Mucosa of gallbladder (tissue), 1 donor: ENCODE data around the gene ATP6V0E1. TPM values are rescaled to one million over a fixed set of nuclear protein-coding genes. Genes with fewer than 3 reads are reported as not detected.
"Not testable (repeated sequence)": the region's sequence is repeated elsewhere in the genome, so short reads cannot be mapped to it uniquely, and the experiment has no call there.

Source experiments
- DNase-seq: peaks from one replicate; pipeline ENCODE4 v3.0.0-alpha.2; 2020; ENCODE audit warnings: low spot score
- total RNA-seq: library from RNA; stranded (reverse); gene quantifications from one replicate; pipeline ENCODE4 v1.2.1, GENCODE V29; 2021
- donor health status: DM: no; HTN: no; CAD: no.

ATP6V0E1 gene
- total RNA-seq, 1 donor from 2014 or later, result 260 TPM

DNA sequence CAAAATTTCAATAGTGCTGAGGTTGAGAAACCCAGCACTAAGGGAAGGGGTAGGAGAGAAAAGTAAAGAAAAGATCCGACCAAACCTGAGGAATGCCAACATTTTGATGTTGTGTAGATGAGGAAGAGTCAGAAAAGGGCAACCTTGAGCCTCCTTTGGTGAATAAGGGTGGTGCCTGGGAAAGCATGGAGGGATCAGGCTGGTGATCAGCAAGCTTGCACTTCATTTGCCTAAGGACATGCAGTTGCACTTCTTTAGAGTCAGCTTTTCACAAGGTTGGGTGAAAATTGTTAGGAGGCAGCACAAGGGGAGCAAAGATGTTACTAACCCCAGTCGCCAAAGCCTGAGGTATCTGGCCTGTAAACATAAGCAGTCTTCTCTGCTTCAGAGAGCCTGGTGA, 20.4 kb downstream of the ATP6V0E1 start:
- no peak for DNase-seq

GRCh38 chr5:173004447-173004846, 20.9 kb downstream of the ATP6V0E1 start:
- no peak for DNase-seq

GRCh38 chr5:173010021-173010420, 26.4 kb downstream of the ATP6V0E1 start:
- no peak for DNase-seq

GRCh38 chr5:173010547-173011464, 27.2 kb downstream of the ATP6V0E1 start:
- DNase-seq, result peak; percentile 47

DNA sequence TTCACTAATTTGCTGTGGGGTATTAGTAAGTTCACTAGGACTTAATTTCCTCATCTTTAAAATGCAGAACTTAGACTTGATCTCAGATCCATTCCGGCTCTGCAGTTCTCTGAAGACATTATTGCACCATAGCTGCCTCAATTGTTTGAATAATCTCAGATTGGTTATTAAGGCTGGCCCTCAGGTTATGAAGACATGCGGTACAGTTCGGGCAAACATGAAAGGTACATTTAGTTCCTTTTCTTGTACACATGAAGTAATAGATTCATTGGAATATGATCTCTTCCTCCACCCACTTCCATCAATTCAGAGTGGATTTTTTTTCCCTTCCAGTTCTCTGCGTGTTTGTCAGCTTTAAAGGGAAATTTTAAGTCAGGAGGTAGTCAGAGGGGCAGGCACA, 28.0 kb downstream of the ATP6V0E1 start:
- no peak for DNase-seq

- DNase-seq, result no peak
Measured at GRCh38 chr5:173012882-173013281, 29.3 kb downstream of the ATP6V0E1 start.

GRCh38 chr5:173014671-173015070, 31.1 kb downstream of the ATP6V0E1 start:
- no peak for DNase-seq

DNA sequence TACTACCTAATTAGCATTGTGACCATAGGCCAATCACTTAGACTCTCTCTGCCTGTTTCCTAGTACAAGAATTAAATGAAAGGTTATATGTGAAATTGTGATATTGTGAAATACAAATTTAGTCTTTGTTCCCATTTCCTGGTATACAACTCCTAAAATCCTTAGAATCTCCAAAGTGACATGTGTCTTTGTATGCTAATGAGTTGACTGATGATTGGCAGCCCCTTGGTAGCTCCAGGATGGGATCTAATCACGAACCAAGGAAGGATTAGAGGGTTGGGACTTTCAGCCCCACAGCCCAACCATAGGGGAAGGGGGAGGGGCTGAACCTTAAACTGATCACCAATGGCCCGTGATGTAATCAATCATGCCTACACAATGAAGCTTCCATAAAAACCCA, 31.6 kb downstream of the ATP6V0E1 start:
- no peak for DNase-seq

GRCh38 chr5:173015598-173016455, 32.3 kb downstream of the ATP6V0E1 start:
- DNase-seq, result no peak

DNA sequence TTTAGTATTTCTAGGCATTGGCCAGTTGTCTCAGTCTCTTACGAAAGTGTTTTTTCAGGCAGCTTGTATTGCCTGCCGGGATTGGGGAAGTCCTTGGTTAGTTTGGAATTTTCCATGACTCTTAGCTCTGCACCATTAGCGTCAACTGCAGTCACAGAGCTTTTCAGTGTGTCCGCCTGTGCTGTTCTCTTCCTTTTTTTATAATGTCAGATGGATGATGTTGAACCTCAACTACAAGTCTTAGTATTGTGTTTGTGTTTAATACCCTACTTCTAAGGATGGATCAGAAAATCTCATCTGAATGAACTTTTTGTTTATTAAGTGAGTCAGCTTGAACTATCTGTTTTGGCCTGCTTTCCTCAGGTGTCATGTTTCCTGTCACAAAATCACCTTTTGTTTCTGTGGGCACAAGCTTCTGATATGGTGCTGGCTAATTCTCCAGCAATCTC, 33.1 kb downstream of the ATP6V0E1 start:
- DNase-seq, result peak; percentile 41

- DNase-seq, result not testable (repeated sequence)
Measured at GRCh38 chr5:173017087-173017486, 33.5 kb downstream of the ATP6V0E1 start.

DNA sequence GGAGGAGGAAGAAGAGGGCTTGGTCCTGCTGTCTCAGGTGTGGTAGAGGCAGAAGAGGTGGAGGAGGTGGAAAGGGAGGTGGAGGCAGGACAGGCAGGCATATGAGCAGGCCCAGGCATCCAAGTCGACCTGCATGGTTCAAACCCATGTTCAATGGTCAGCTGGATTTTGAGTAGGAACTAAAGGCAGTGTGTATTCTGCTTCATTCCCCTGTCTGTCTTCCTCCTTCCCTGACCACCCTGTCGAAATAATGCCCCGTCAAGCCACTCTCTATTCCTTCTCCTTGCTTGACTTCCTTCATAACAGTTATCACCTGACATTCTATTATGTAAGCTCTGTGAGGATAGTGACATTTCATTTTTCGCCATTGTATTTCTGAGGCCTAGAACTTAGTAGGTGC, 34.8 kb downstream of the ATP6V0E1 start:
- DNase-seq, result no peak

- DNase-seq, result no peak
Measured at GRCh38 chr5:173020154-173020581, 36.6 kb downstream of the ATP6V0E1 start.

DNA sequence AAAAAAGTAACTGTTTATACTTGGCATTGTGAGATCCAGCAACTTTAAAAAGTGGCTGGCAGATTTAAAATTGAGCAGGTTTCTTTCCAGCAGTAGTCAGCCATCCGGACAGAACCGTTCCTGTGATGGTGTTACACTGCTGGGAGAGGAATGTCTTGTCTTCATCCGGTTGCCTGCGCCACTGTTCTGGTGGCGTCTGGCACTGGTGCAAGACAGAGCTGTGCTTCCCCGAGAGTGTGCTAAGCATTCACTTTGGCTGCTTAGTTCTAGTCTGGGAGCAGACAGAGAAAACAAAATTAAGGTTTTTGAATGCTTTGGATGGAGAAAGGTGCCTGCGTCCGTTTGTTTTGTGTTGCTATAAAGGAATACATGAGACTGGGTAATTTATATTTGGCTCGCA, 37.1 kb downstream of the ATP6V0E1 start:
- DNase-seq, result no peak

GRCh38 chr5:173025651-173026050, 42.1 kb downstream of the ATP6V0E1 start:
- no peak for DNase-seq

GRCh38 chr5:173027905-173028304, 44.3 kb downstream of the ATP6V0E1 start:
- no peak for DNase-seq

DNA sequence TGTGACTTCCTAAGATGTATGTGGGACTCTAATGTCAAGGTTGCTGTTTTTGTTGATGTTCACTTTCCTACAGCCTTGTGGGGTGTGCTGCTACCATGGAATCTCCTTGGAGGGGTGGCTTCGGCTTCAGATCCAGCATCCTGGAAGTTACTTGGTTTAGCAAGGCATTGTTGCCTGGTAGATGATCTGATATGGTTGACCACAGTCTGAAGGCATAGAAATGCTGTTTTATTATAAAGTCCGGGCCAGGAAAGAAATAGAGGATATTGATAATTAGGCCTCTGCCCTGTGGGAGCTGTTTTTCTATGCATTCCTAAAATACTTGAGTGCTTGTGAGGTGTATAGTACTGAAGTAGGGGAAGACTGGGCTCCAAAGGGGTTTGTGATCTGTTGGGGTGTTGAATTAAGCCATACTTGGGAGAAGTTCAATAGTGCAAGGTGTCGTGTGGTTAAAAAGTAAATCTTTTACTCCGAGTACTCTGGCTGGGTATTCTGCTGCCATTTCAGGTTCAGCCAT, 45.3 kb downstream of the ATP6V0E1 start:
- DNase-seq, result no peak

DNA sequence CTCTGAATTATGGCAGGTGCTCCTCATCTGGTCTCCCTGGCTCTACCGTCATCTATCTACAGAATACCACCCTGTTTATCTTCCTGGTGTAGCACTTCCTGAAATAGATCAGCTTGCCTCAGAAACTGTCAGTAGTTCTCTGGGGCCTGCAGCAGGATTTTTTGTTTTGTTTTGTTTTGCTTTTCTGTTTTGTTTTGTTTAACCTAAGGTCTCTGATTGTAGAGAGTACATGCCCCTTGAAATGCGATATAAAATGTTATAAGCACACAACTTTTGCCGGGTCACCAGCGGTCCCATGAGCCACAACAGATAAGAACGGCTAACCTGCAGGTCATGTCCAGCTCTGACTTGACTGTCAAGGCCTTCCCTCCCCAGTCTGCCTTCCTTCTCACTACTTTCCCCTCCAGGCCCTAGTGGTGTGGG, 45.9 kb downstream of the ATP6V0E1 start:
- no peak for DNase-seq

DNA sequence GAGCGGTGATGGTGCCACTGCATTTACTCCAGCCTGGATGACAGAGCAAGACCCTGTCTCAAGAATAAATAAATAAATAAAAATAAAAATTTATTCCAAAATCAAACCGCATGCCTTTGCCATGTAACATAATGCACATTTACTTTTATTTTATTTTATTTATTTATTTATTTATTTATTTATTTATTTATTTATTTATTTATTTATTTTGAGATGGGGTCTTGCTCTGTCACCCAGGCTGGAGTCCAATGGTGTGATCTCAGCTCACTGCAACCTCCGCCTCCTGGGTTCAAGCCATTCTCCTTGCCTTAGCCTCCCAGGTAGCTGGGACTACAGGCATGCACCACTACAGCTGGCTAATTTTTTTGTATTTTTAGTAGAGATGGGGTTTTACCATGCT, 48.5 kb downstream of the ATP6V0E1 start:
- not testable (repeated sequence) for DNase-seq

GRCh38 chr5:173032730-173033129, 49.2 kb downstream of the ATP6V0E1 start:
- DNase-seq, result no peak

DNA sequence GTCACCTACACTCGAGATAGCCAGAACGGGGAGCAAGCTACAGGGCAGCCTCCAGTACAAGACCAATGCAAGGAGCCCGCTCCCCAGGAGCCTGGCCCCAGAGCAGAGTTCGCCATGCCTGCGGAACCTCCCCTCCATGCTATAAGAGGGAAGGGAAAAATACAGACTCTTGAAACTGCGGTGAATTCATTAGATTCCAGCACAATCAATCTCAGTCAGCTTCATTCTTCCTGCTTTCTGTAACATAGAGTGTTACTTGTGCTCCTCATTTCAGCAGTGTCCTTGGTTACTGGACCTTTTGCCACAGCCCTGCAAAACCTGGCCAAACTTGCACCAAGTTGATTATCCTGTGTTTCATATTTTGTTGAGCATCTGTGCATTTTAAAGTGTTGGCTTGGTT, 50.4 kb downstream of the ATP6V0E1 start:
- no peak for DNase-seq
